K562 (cell line): ENCODE measurements around the gene COL5A1. TPM values are rescaled to one million over a fixed set of nuclear protein-coding genes. Genes with fewer than 3 reads are reported as not detected.

Experiments used
- ATAC-seq: fragments of 200-7000 bp; cut with Tn5 transposase; 3 replicates; pipeline ENCODE4 v1.9.1; 2020; ENCODE audit warnings: moderate library complexity
- BruUV-seq: library from RNA; stranded (reverse); fragments of 400-500 nt; replicated peaks from 2 replicates; lab custom pipeline; 2021; lab: Mats Ljungman, UMichigan
- CTCF ChIA-PET: fragments of 300-600 bp; formaldehyde crosslinking; extraction: SDS; loops from one replicate; lab custom pipeline; 2021; ENCODE audit warnings: low intra/inter-chr PET ratio; lab: Yijun Ruan, JAX
- POLR2A ChIA-PET: fragments of 300-600, 350-650 bp; sonication (Branson Sonifier 250); formaldehyde crosslinking; extraction: SDS; loops from one replicate; lab custom pipeline; 2021; ENCODE audit warnings: antibody characterized with exemption, inconsistent platforms; lab: Yijun Ruan, JAX
- DNase-seq, 4 experiments: peaks; one replicate each; pipeline versions ENCODE4 v3.0.0 to v3.0.0-alpha.2; 2011 to 2018; ENCODE audit warnings: low spot score in 3 of 4, mixed read lengths in 3 of 4; ENCODE audit errors: extremely low read depth in 1 of 4
- FAIRE-seq: peaks from 2 replicates; lab custom pipeline; 2011; peaks lifted over from hg19 to GRCh38; lab: Jason Lieb, UNC
- H2AFZ ChIP-seq: 2 replicates; pipeline ENCODE4 v1.6.0; 2011; ENCODE audit warnings: low read depth, low read length, control low read depth, inconsistent platforms
- H3K27ac ChIP-seq: fragments of 200-600 bp; 3 replicates; pipeline ENCODE4 v1.8.0; 2011; ENCODE audit warnings: low read depth, mild to moderate bottlenecking, control low read depth, inconsistent platforms, low read length, moderate library complexity, mixed read lengths; ENCODE audit errors: extremely low read depth
- H3K27me3 ChIP-seq, 2 experiments: fragments of 300-600 bp in 1 of 2; 2 replicates in 1 of 2; 3 replicates in 1 of 2; pipeline versions ENCODE4 v1.6.0 to v1.8.0; 2011; ENCODE audit warnings: inconsistent platforms in 2 of 2, low read length in 2 of 2, mild to moderate bottlenecking in 1 of 2, mixed read lengths in 1 of 2, moderate library complexity in 1 of 2; ENCODE audit not compliant: control insufficient read depth in 2 of 2, insufficient read depth in 2 of 2
- H3K36me3 ChIP-seq: fragments of 300-600 bp; 3 replicates; pipeline ENCODE4 v1.8.0; 2011; ENCODE audit warnings: mild to moderate bottlenecking, low read length, inconsistent platforms; ENCODE audit not compliant: control insufficient read depth, insufficient read depth
- H3K4me1 ChIP-seq, 2 experiments: fragments of 200-600 bp in 1 of 2; replicated peaks in 1 of 2; 2 replicates in 1 of 2; 3 replicates in 1 of 2; pipeline versions ENCODE4 v1.5.1 to v1.8.0; 2011; ENCODE audit warnings: inconsistent platforms in 2 of 2, low read length in 2 of 2, mild to moderate bottlenecking in 1 of 2, mixed read lengths in 1 of 2, moderate library complexity in 1 of 2; ENCODE audit not compliant: control insufficient read depth in 2 of 2, insufficient read depth in 2 of 2
- H3K4me2 ChIP-seq: 2 replicates; pipeline ENCODE4 v1.6.1; 2011; ENCODE audit warnings: low read length, control low read depth, inconsistent platforms, mixed read lengths; ENCODE audit not compliant: insufficient read depth
- H3K4me3 ChIP-seq: fragments of 200-600 bp; sonication (generic), shearing (Covaris generic); 2 replicates; pipeline ENCODE4 v1.5.1; 2016; ENCODE audit warnings: control low read depth, inconsistent platforms
- H3K79me2 ChIP-seq: fragments of 200-600 bp; 3 replicates; pipeline ENCODE4 v1.8.0; 2011; ENCODE audit warnings: low read length, inconsistent platforms; ENCODE audit not compliant: control insufficient read depth, insufficient read depth
- H3K9ac ChIP-seq, 2 experiments: 2 replicates each; pipeline versions ENCODE4 v1.6.0 to v1.6.1; 2011; ENCODE audit warnings: low read depth in 2 of 2, low read length in 2 of 2, control low read depth in 1 of 2, inconsistent platforms in 1 of 2, mild to moderate bottlenecking in 1 of 2, mixed read lengths in 1 of 2; ENCODE audit not compliant: insufficient read depth in 1 of 2
- H3K9me1 ChIP-seq: one replicate; pipeline ENCODE4 v1.6.0; 2011; ENCODE audit warnings: inconsistent platforms, mild to moderate bottlenecking, low read length, moderate library complexity; ENCODE audit not compliant: control insufficient read depth, insufficient read depth
- H3K9me3 ChIP-seq: replicated peaks from 2 replicates; pipeline ENCODE4 v1.5.1; 2011; ENCODE audit warnings: low read depth, low read length, inconsistent platforms; ENCODE audit not compliant: control insufficient read depth, insufficient read depth
- H4K20me1 ChIP-seq: replicated peaks from 2 replicates; pipeline ENCODE4 v1.6.1; 2011; ENCODE audit warnings: low read length, inconsistent platforms, mixed read lengths; ENCODE audit not compliant: control insufficient read depth, insufficient read depth
- BDP1 ChIP-seq: IDR thresholded peaks from 3 replicates; pipeline ENCODE4 v1.6.1; 2011; ENCODE audit not compliant: insufficient read length, insufficient read depth
- BRCA1 ChIP-seq, 2 experiments: fragments of 450-650 bp in 1 of 2; sonication (generic) in 1 of 2; formaldehyde crosslinking in 1 of 2; IDR thresholded peaks; 2 replicates each; pipeline versions ENCODE4 v1.5.0 to v1.6.1; 2017 to 2020; ENCODE audit warnings: mild to moderate bottlenecking in 1 of 2, missing genetic modification reagents in 1 of 2
- E2F6 ChIP-seq, 2 experiments: IDR thresholded peaks; 2 replicates each; pipeline ENCODE4 v1.6.1; 2011; ENCODE audit warnings: borderline replicate concordance in 1 of 2, control low read depth in 1 of 2, low read depth in 1 of 2, low read length in 1 of 2, mild to moderate bottlenecking in 1 of 2, mixed read lengths in 1 of 2, moderate library complexity in 1 of 2; ENCODE audit not compliant: insufficient read depth in 1 of 2, insufficient read length in 1 of 2, poor library complexity in 1 of 2, severe bottlenecking in 1 of 2; ENCODE audit errors: extremely low read depth in 1 of 2
- KDM2B ChIP-seq: fragments of 250-450 bp; sonication (Bioruptor Pico); IDR thresholded peaks from 2 replicates; pipeline ENCODE4 v1.8.0; 2021; ENCODE audit warnings: mild to moderate bottlenecking, moderate library complexity
- KDM4B ChIP-seq, 2 experiments: fragments of 450-650 bp in 1 of 2; sonication (generic) in 1 of 2; IDR thresholded peaks; 2 replicates each; pipeline ENCODE4 v1.6.1; 2016 to 2017; ENCODE audit warnings: borderline replicate concordance in 2 of 2, antibody characterized with exemption in 1 of 2, low read depth in 1 of 2, mild to moderate bottlenecking in 1 of 2
- KLF1 ChIP-seq: fragments of 450-650 bp; IDR thresholded peaks from 2 replicates; pipeline ENCODE4 v1.6.1; 2016; ENCODE audit warnings: missing genetic modification characterization, missing compliant biosample characterization
- MTA2 ChIP-seq: fragments of 450-650 bp; IDR thresholded peaks from 2 replicates; pipeline ENCODE4 v1.6.1; 2016; ENCODE audit warnings: low read depth
- NCOA6 ChIP-seq: fragments of 450-650 bp; IDR thresholded peaks from 2 replicates; pipeline ENCODE4 v1.6.1; 2017; ENCODE audit warnings: mild to moderate bottlenecking
- NKRF ChIP-seq: fragments of 450-650 bp; IDR thresholded peaks from 2 replicates; pipeline ENCODE4 v1.6.1; 2016; ENCODE audit warnings: borderline replicate concordance
- NUFIP1 ChIP-seq: fragments of 450-650 bp; IDR thresholded peaks from 2 replicates; pipeline ENCODE4 v1.6.1; 2018; ENCODE audit not compliant: partially characterized antibody
- PHF8 ChIP-seq: fragments of 200-600 bp; sonication (generic); IDR thresholded peaks from 2 replicates; pipeline ENCODE4 v1.6.1; 2012; ENCODE audit warnings: mixed run types, mild to moderate bottlenecking, inconsistent platforms, low read length, moderate library complexity, borderline replicate concordance
- RBM22 ChIP-seq: fragments of 200-400 bp; formaldehyde crosslinking; IDR thresholded peaks from 2 replicates; pipeline ENCODE4 v1.6.1; 2018; ENCODE audit warnings: low read length, low read depth; ENCODE audit not compliant: poor library complexity, severe bottlenecking
- SMAD3 ChIP-seq: fragments of 450-650 bp; formaldehyde crosslinking; conservative IDR thresholded peaks from 2 replicates; pipeline ENCODE4 v1.4.0; 2020; ENCODE audit warnings: mild to moderate bottlenecking
- XRCC3 ChIP-seq: fragments of 450-650 bp; IDR thresholded peaks from 2 replicates; pipeline ENCODE4 v1.6.1; 2017; ENCODE audit warnings: mild to moderate bottlenecking, moderate library complexity
- ZHX1 ChIP-seq: fragments of 150-350 bp; conservative IDR thresholded peaks from 2 replicates; pipeline ENCODE4 v1.6.1; 2014; ENCODE audit warnings: low read length
- ZNF146 ChIP-seq: IDR thresholded peaks from one replicate; pipeline ENCODE4 v1.6.1; 2018; ENCODE audit warnings: missing compliant biosample characterization; ENCODE audit not compliant: unreplicated experiment
- WGBS: fragments of 100-300 bp; shearing (Covaris generic); methylation state at CpG from one replicate; pipeline ENCODE4 v1.1.6; 2016; ENCODE audit warnings: low coverage, mixed read lengths; ENCODE audit not compliant: insufficient coverage; ENCODE audit errors: missing lambda C conversion rate; 5-methylcytosine and 5-hydroxymethylcytosine counted together
- in situ Hi-C: fragments of 300-500 bp; cut with MboI; formaldehyde crosslinking; loops from 4 replicates; pipeline ENCODE4 v1.15.0; 2018; ENCODE audit warnings: inconsistent platforms, mixed read lengths
- intact Hi-C: fragments of 100-400 bp; cut with micrococcal nuclease; formaldehyde crosslinking; loops from 2 replicates; pipeline ENCODE4 v1.14.2; 2022
- polyA plus RNA-seq, 8 experiments: library from polyadenylated mRNA; depleted of rRNA in 4 of 8; stranded (reverse) in 5 of 8; unstranded in 3 of 8; fragments of >200 nt; fragmentation: Nextera tagmentation in 2 of 8; fragmentation: Illumina TruSeq in 1 of 8; extraction: Ambion mirVana in 2 of 8; extraction: Trizol in 1 of 8; gene quantifications; 2 replicates each; pipeline versions ENCODE4 v1.2.1 to v1.2.3, GENCODE V29; 2011 to 2014; ENCODE audit warnings: inconsistent platforms in 1 of 8, missing spikeins in 1 of 8
- total RNA-seq, 7 experiments: library from RNA; depleted of rRNA in 6 of 7; stranded (reverse); fragments of >200 nt in 6 of 7; fragmentation: Illumina TruSeq in 2 of 7; extraction: Trizol in 2 of 7; gene quantifications; 2 replicates each; pipeline versions ENCODE4 v1.2.1 to v1.2.3, GENCODE V29; 2011 to 2021; ENCODE audit warnings: low replicate concordance in 1 of 7

COL5A1 gene
- total and polyA plus RNA-seq, 9 of the 15 experiments (the other 6 are each of a cell fraction or from before 2014, with no cell fraction given), result under 0.01 to 0.13 (median 0.04) TPM; not detected in 6

GRCh38 chr9:134760750-134761420 is 119.3 kb downstream of the COL5A1 start:
- Histone ChIP-seq H4K20me1 (no peaks in the 10 kb centered on the region), H3K4me1 (no peaks in the 10 kb centered on the region), H3K79me2 (no peaks in the 10 kb centered on the region), H3K9me3 (no peaks in the 10 kb centered on the region; the same call in 1 of the 2 replicates), H3K9me1 (no peaks in the 10 kb centered on the region), H3K27me3 (peaks cover 5 to 27% of the 10 kb centered on the region in 2 experiments; a peak in 2 of 5 replicates), H3K4me2 (no peak overlapping the region), H3K36me3 (no peaks in the 10 kb centered on the region), H3K27ac (no peak overlapping the region), H2AFZ (no peak overlapping the region), H3K9ac (no peak overlapping the region), H3K4me3 (no peak overlapping the region)
- in situ Hi-C loops (no loop called here), intact Hi-C loops (no loop called here)
- POLR2A ChIA-PET, result no interaction called here
- WGBS, result 5% methylated on average over 17 of the region's 18 CpGs
- BruUV-seq, result no TSS peak
- DNase-seq, result no peak
- FAIRE-seq, result no peak
- CTCF ChIA-PET, result no interaction called here
- no peak for ATAC-seq
- no peak for TF ChIP-seq ZHX1
- no peak for TF ChIP-seq ZNF146 (CRISPR knock-in tag)
- no peak for TF ChIP-seq KDM4B (IDR thresholded peaks at IDR 0.05; ENCODE audit: borderline replicate concordance in 2 of 2, low read depth in 1 of 2)
- TF ChIP-seq KLF1 (tag), result no peak
- no peak for TF ChIP-seq SMAD3 (CRISPR knock-in tag)
- TF ChIP-seq BRCA1 (IDR thresholded peaks at IDR 0.05), result no peak
- no peak for TF ChIP-seq BRCA1 (CRISPR knock-in tag; IDR thresholded peaks at IDR 0.05)
- no peak for TF ChIP-seq KDM2B
- TF ChIP-seq NCOA6, result no peak
- no peak for TF ChIP-seq NKRF
- TF ChIP-seq MTA2, result no peak
- TF ChIP-seq RBM22, result no peak
- no peak for TF ChIP-seq NUFIP1
- TF ChIP-seq BDP1, result no peak
- no peak for TF ChIP-seq PHF8
- no peak for TF ChIP-seq E2F6 (IDR thresholded peaks at IDR 0.05; ENCODE audit: borderline replicate concordance in 1 of 2, extremely low read depth in 1 of 2, insufficient read depth in 1 of 2, insufficient read length in 1 of 2, low read depth in 1 of 2, low read length in 1 of 2, poor library complexity in 1 of 2, severe bottlenecking in 1 of 2)
- no peak for TF ChIP-seq XRCC3
